Gastroesophageal sphincter (tissue), 4 donors: ENCODE data around the gene RPRD2. TPM values are rescaled to one million over a fixed set of nuclear protein-coding genes. Genes with fewer than 3 reads are reported as not detected.

Experiments used
- ATAC-seq: fragments of 150-250 bp; one replicate; pipeline ENCODE4 v1.9.1; 2016; ENCODE audit warnings: mild to moderate bottlenecking, moderate library complexity
- H3K27ac ChIP-seq, 4 donors: fragments of 200-600 bp; sonication (generic) in 3 of 4; 1 replicate in 3 of 4; 2 replicates in 1 of 4; pipeline ENCODE4 v1.5.1; 2016 to 2019
- H3K27me3 ChIP-seq: fragments of 200-600 bp; sonication (generic); one replicate; pipeline ENCODE4 v1.5.1; 2019
- H3K36me3 ChIP-seq, 2 donors: fragments of 200-600 bp; sonication (generic); one replicate each; pipeline ENCODE4 v1.5.1; 2019; ENCODE audit warnings: control low read depth in 1 of 2
- H3K4me1 ChIP-seq, 3 donors: fragments of 200-600 bp; sonication (generic); 1 replicate in 2 of 3; 2 replicates in 1 of 3; pipeline ENCODE4 v1.5.1; 2016 to 2019; ENCODE audit warnings: control low read depth in 2 of 3
- H3K4me3 ChIP-seq, 2 donors: fragments of 200-600 bp; sonication (generic); one replicate each; pipeline ENCODE4 v1.5.1; 2019; ENCODE audit warnings: mild to moderate bottlenecking in 1 of 2, moderate library complexity in 1 of 2
- H3K9me3 ChIP-seq, 3 donors: fragments of 200-600 bp; sonication (generic); one replicate each; pipeline ENCODE4 v1.5.1; 2017 to 2019; ENCODE audit warnings: control low read depth in 2 of 3
- EP300 ChIP-seq: sonication (generic); formaldehyde crosslinking; IDR thresholded peaks from one replicate; pipeline ENCODE4 v1.6.1; 2017; ENCODE audit warnings: antibody characterized with exemption, mild to moderate bottlenecking
- POLR2A ChIP-seq, 2 donors: fragments of 450-650 bp; IDR thresholded peaks; one replicate each; pipeline ENCODE4 v1.6.1; 2017; ENCODE audit warnings: antibody characterized with exemption in 2 of 2, mild to moderate bottlenecking in 2 of 2, moderate library complexity in 1 of 2
- POLR2AphosphoS5 ChIP-seq: sonication (generic); formaldehyde crosslinking; IDR thresholded peaks from one replicate; pipeline ENCODE4 v1.6.1; 2017; ENCODE audit warnings: antibody characterized with exemption
- whole genome bisulfite sequencing, 2 donors: methylation state at CpG; one replicate each; pipeline ENCODE4 v1.1.5; 2018; ENCODE audit warnings: low coverage in 1 of 2; 5-methylcytosine and 5-hydroxymethylcytosine counted together
- total RNA-seq, 4 donors: library from RNA; depleted of rRNA; stranded (reverse); fragments of >200 nt; gene quantifications; one replicate each; pipeline ENCODE4 v1.1.0, GENCODE V29; 2016
- TF ChIP-seq, protein P1 (sequence below), 4 experiments: fragments of 200-600 bp in 2 of 4; fragments of 450-650 bp in 2 of 4; sonication (generic) in 1 of 4; IDR thresholded peaks; one replicate each; pipeline ENCODE4 v1.5.1; 2017 to 2019; ENCODE audit warnings: antibody characterized with exemption in 4 of 4, mild to moderate bottlenecking in 2 of 4, moderate library complexity in 2 of 4

The RPRD2 gene
- total RNA-seq, 4 donors from 2014 or later = 17.0 to 31.3 (median 26.2) TPM

DNA sequence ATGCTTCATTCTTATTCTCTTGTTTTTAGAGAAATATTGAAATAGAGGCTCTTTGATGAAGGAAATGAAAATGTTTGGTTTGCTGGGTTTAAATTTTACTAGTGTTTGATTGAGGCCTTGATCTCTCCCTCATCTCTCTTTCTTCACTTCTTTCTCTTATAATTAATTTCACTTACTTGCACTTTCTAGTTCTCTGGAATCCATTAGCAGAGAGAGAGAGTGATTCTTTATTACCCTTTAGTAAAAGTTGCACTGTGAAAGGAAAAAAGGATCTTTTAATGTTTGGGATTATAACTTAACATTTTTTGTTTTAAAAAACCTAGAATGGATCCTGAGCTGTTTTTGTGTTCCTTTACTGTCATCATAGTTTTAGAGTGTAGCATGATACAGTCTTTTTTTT, 12.2 kb downstream of the RPRD2 start:
- Histone ChIP-seq H3K4me3 (no peak overlapping the region), H3K4me1 (peaks cover 0 to 57% (median 11%) of the 10 kb centered on the region in 3 donors), H3K27me3 (no peaks in the 10 kb centered on the region), H3K9me3 (no peaks in the 10 kb centered on the region), H3K27ac (no peak overlapping the region), H3K36me3 (peaks cover 0 to 2% of the 10 kb centered on the region in 2 donors)
- TF ChIP-seq POLR2AphosphoS5 (no peak), POLR2A (IDR thresholded peaks at IDR 0.05) (no peak), EP300 (no peak)
- TF ChIP-seq, protein P1, sequence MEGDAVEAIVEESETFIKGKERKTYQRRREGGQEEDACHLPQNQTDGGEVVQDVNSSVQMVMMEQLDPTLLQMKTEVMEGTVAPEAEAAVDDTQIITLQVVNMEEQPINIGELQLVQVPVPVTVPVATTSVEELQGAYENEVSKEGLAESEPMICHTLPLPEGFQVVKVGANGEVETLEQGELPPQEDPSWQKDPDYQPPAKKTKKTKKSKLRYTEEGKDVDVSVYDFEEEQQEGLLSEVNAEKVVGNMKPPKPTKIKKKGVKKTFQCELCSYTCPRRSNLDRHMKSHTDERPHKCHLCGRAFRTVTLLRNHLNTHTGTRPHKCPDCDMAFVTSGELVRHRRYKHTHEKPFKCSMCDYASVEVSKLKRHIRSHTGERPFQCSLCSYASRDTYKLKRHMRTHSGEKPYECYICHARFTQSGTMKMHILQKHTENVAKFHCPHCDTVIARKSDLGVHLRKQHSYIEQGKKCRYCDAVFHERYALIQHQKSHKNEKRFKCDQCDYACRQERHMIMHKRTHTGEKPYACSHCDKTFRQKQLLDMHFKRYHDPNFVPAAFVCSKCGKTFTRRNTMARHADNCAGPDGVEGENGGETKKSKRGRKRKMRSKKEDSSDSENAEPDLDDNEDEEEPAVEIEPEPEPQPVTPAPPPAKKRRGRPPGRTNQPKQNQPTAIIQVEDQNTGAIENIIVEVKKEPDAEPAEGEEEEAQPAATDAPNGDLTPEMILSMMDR (IDR thresholded peaks at IDR 0.05) = no peak
- no peak for ATAC-seq

DNA sequence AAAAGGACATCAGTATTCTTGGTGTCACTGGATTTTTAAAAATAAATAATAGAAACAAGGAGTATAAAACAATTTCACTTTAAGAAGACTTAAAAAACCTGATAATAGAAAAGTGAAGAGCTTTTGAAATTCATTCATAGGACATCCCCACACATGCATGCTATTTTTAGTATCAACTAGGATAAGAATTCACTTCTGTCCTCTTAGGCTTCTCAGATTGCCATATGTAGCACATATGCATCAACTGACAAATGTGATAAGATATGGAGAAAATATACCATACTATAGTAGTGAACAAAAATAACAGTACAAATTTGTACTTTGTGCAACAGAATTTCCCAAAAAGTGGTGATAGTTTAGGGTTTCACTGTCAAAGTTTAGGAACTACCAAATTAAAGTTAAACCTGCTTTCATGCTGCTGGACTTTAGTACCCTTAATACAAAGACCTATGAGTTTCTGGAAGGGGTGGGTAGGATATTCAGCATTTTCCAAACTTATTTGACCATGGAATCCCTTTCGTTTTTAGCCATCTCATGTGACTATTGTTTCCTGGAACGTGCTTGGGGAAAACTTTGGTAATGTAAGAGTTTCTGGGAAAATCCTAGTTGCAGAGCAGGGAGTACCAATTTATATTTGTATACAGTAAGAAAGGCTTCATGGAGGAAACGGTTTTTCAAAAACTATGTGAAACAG, 19.8 kb downstream of the RPRD2 start:
- no peaks in the 10 kb centered on the region for H3K36me3 ChIP-seq
- peaks cover 0 to 52% (median 6%) of the 10 kb centered on the region in 3 donors for H3K4me1 ChIP-seq
- WGBS, 2 donors = 41% methylated on average over 3 of the region's 3 CpGs
- H3K4me3 ChIP-seq = no peak overlapping the region
- TF ChIP-seq POLR2A (IDR thresholded peaks at IDR 0.05) = no peak
- TF ChIP-seq EP300 = no peak
- no peak for TF ChIP-seq POLR2AphosphoS5
- TF ChIP-seq, protein P1 (IDR thresholded peaks at IDR 0.05) = no peak
- H3K27me3 ChIP-seq = no peaks in the 10 kb centered on the region
- no peaks in the 10 kb centered on the region for H3K9me3 ChIP-seq
- no peak overlapping the region for H3K27ac ChIP-seq
- ATAC-seq = no peak

DNA sequence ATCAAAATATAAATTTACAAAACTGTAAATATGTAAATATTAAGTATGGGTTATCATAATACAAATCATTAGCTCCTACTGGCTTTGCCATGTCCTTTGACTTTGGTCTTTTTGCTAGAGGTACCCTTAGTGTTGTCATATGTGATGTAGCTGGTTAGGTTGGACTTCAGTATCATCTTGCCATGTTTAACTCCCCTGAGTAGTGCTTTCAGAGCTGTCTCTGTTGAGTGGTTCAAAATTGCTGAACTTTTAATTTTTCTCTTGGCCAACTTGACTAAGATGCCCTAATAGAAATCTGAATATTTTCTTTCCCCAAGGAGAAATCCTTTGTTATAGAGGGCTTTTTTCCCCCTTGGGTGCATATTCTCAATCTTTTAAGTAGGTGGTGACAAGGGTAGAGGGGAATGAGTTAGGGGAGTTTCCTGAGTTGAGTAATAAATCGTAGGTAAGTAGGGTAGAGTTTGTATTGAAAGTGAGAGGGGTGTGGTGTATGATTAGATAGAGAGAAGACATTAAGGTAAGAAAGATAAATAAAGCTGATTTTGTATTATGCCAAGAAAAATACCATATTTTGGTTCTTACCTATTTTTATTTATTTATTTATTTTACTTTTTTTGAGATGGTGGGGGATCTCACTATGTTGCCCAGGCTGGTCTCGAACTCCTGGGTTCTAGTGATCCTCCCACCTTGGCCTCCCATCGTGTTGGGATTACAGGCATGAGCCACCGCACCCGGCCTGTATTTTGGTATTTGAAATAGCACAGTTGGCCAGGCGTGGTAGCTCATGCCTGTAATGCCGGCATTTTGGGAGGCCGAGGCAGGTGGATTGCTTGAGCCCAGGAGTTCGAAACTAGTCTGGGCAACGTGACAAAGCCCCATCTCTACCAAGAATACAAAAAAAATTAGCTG, 21.8 kb downstream of the RPRD2 start:
- Histone ChIP-seq H3K9me3 (no peaks in the 10 kb centered on the region), H3K4me3 (no peak overlapping the region), H3K27me3 (no peaks in the 10 kb centered on the region), H3K27ac (no peak overlapping the region), H3K4me1 (peaks cover 0 to 62% (median 6%) of the 10 kb centered on the region in 3 donors), H3K36me3 (no peaks in the 10 kb centered on the region)
- WGBS, 2 donors = 82 to 90% methylated on average over 6 to 10 of the region's 10 CpGs
- TF ChIP-seq EP300 (no peak), POLR2A (IDR thresholded peaks at IDR 0.05) (no peak), POLR2AphosphoS5 (no peak)
- TF ChIP-seq, protein P1 (IDR thresholded peaks at IDR 0.05) = no peak
- no peak for ATAC-seq

DNA sequence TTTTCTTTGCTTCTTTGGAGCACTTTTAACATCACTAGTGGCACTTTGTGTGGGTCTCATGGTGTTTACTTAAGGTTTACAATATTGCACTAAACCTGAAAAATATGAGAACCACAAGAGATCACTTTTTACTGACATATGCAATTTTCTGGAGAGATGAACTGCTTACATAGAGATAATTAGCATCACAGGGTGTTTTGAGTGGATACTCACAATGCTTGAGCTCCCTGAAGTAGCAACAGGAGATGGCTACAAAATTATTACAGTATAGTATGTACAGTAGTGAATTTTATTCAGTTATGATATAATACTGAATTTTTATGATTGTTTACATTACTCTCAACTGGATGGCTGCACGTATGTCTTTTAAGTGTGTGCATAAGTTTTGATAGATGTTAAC, 22.6 kb downstream of the RPRD2 start:
- no peaks in the 10 kb centered on the region for H3K36me3 ChIP-seq
- no peak overlapping the region for H3K4me3 ChIP-seq
- 31 to 55% methylated on average over 1 of the region's 1 CpG for WGBS, 2 donors
- peaks cover 0 to 62% (median 6%) of the 10 kb centered on the region in 3 donors for H3K4me1 ChIP-seq
- no peaks in the 10 kb centered on the region for H3K9me3 ChIP-seq
- no peak overlapping the region for H3K27ac ChIP-seq
- no peaks in the 10 kb centered on the region for H3K27me3 ChIP-seq
- no peak for ATAC-seq
- TF ChIP-seq POLR2AphosphoS5 (no peak), EP300 (no peak), POLR2A (IDR thresholded peaks at IDR 0.05) (no peak)
- TF ChIP-seq, protein P1 (IDR thresholded peaks at IDR 0.05) = no peak
